Activated naive CD4-positive, alpha-beta T cell treated with anti-CD3 and anti-CD28 coated beads, Interleukin-2, amount 50 U/mL, for 72 hours (primary cell): ENCODE results near the gene NRAS. TPM values are rescaled to one million over a fixed set of nuclear protein-coding genes. Genes with fewer than 3 reads are reported as not detected.

Experiments used
- ATAC-seq, 2 donors: fragments of 150-1000 bp; cut with Tn5 transposase; 2 replicates each; pipeline ENCODE4 v1.10.0; 2021; ENCODE audit warnings: mild to moderate bottlenecking in 2 of 2, moderate library complexity in 2 of 2
- DNase-seq, 2 donors: peaks; one replicate each; pipeline ENCODE4 v3.0.0; 2021 to 2022; ENCODE audit warnings: low spot score in 2 of 2
- H3K27ac Mint-ChIP-seq, 2 donors: one replicate each; pipeline ENCODE4 v1.8.0; 2022; ENCODE audit warnings: mild to moderate bottlenecking in 2 of 2, mixed read lengths in 2 of 2
- H3K36me3 Mint-ChIP-seq, 2 donors: one replicate each; pipeline ENCODE4 v1.8.0; 2022; ENCODE audit warnings: mixed read lengths in 2 of 2
- H3K9me3 Mint-ChIP-seq, 2 donors: one replicate each; pipeline ENCODE4 v1.8.0; 2022; ENCODE audit warnings: mixed read lengths in 2 of 2
- total RNA-seq, 2 donors: library from RNA; stranded (reverse); gene quantifications; one replicate each; pipeline ENCODE4 v1.2.3, GENCODE V29; 2022

Gene NRAS
- total RNA-seq, 2 donors from 2014 or later, result 43.9 to 52.3 TPM

GRCh38 chr1:114702737-114703136, 13.8 kb downstream of the NRAS start:
- H3K9me3 Mint-ChIP-seq, result no peaks in the 10 kb centered on the region
- H3K27ac Mint-ChIP-seq, result no peak overlapping the region
- DNase-seq (no peak), ATAC-seq (no peak)
- H3K36me3 Mint-ChIP-seq, result peaks cover 4 to 5% of the 10 kb centered on the region in 2 donors

- Mint-ChIP-seq H3K36me3 (no peaks in the 10 kb centered on the region), H3K9me3 (no peaks in the 10 kb centered on the region), H3K27ac (no peak overlapping the region)
- no peak for ATAC-seq
- DNase-seq, result no peak
Measured at GRCh38 chr1:114701931-114702330, 14.6 kb downstream of the NRAS start.

- DNase-seq (no peak), ATAC-seq (no peak)
- H3K27ac Mint-ChIP-seq, result no peak overlapping the region
- no peaks in the 10 kb centered on the region for H3K36me3 Mint-ChIP-seq
- H3K9me3 Mint-ChIP-seq, result no peaks in the 10 kb centered on the region
Measured at GRCh38 chr1:114700036-114700600, 16.5 kb downstream of the NRAS start.

GRCh38 chr1:114696810-114697209, 19.8 kb downstream of the NRAS start:
- Mint-ChIP-seq H3K9me3 (no peaks in the 10 kb centered on the region), H3K36me3 (no peaks in the 10 kb centered on the region), H3K27ac (no peak overlapping the region)
- ATAC-seq (no peak), DNase-seq (no peak)

- no peaks in the 10 kb centered on the region for H3K36me3 Mint-ChIP-seq
- ATAC-seq (no peak), DNase-seq (no peak)
- H3K9me3 Mint-ChIP-seq, result no peaks in the 10 kb centered on the region
- no peak within 1 kb of the TSS for H3K27ac Mint-ChIP-seq
Measured at GRCh38 chr1:114695430-114696058, 21.0 kb downstream of the NRAS start, which contains the start of gene AMPD1. Gene AMPD1 (minus strand): TSS chr1:114695546. CDS start chr1:114695471, 75 bp downstream.

GRCh38 chr1:114694540-114695310, 21.8 kb downstream of the NRAS start:
- no peak overlapping the region for H3K27ac Mint-ChIP-seq
- no peaks in the 10 kb centered on the region for H3K36me3 Mint-ChIP-seq
- H3K9me3 Mint-ChIP-seq, result no peaks in the 10 kb centered on the region
- ATAC-seq (no peak), DNase-seq (no peak)

GRCh38 chr1:114692947-114693346, 23.6 kb downstream of the NRAS start:
- H3K9me3 Mint-ChIP-seq, result no peaks in the 10 kb centered on the region
- no peak overlapping the region for H3K27ac Mint-ChIP-seq
- no peak for ATAC-seq
- no peak for DNase-seq
- H3K36me3 Mint-ChIP-seq, result no peaks in the 10 kb centered on the region

- H3K36me3 Mint-ChIP-seq, result no peaks in the 10 kb centered on the region
- no peaks in the 10 kb centered on the region for H3K9me3 Mint-ChIP-seq
- DNase-seq, result no peak
- no peak overlapping the region for H3K27ac Mint-ChIP-seq
- no peak for ATAC-seq
Measured at GRCh38 chr1:114691061-114691460, 25.5 kb downstream of the NRAS start.

GRCh38 chr1:114690148-114690547, 26.4 kb downstream of the NRAS start:
- Mint-ChIP-seq H3K9me3 (no peaks in the 10 kb centered on the region), H3K36me3 (no peaks in the 10 kb centered on the region), H3K27ac (no peak overlapping the region)
- ATAC-seq (no peak), DNase-seq (no peak)

GRCh38 chr1:114688526-114688925, 28.0 kb downstream of the NRAS start:
- no peak overlapping the region for H3K27ac Mint-ChIP-seq
- ATAC-seq (no peak), DNase-seq (no peak)
- no peaks in the 10 kb centered on the region for H3K36me3 Mint-ChIP-seq
- H3K9me3 Mint-ChIP-seq, result no peaks in the 10 kb centered on the region

GRCh38 chr1:114685851-114686250, 30.7 kb downstream of the NRAS start:
- DNase-seq (no peak), ATAC-seq (no peak)
- no peaks in the 10 kb centered on the region for H3K36me3 Mint-ChIP-seq
- H3K27ac Mint-ChIP-seq, result no peak overlapping the region
- no peaks in the 10 kb centered on the region for H3K9me3 Mint-ChIP-seq

- H3K36me3 Mint-ChIP-seq, result no peaks in the 10 kb centered on the region
- no peak overlapping the region for H3K27ac Mint-ChIP-seq
- ATAC-seq (no peak), DNase-seq (no peak)
- no peaks in the 10 kb centered on the region for H3K9me3 Mint-ChIP-seq
Measured at GRCh38 chr1:114677691-114678090, 38.9 kb downstream of the NRAS start.

GRCh38 chr1:114676115-114676514, 40.5 kb downstream of the NRAS start:
- Mint-ChIP-seq H3K9me3 (no peaks in the 10 kb centered on the region), H3K27ac (no peak overlapping the region), H3K36me3 (no peaks in the 10 kb centered on the region)
- ATAC-seq, result no peak
- no peak for DNase-seq

GRCh38 chr1:114671939-114672275, 44.7 kb downstream of the NRAS start:
- no peaks in the 10 kb centered on the region for H3K36me3 Mint-ChIP-seq
- DNase-seq (no peak), ATAC-seq (no peak)
- no peak overlapping the region for H3K27ac Mint-ChIP-seq
- no peaks in the 10 kb centered on the region for H3K9me3 Mint-ChIP-seq

- ATAC-seq, result no peak
- no peak for DNase-seq
- Mint-ChIP-seq H3K27ac (no peak overlapping the region), H3K9me3 (no peaks in the 10 kb centered on the region), H3K36me3 (no peaks in the 10 kb centered on the region)
Measured at GRCh38 chr1:114671011-114671938, 45.3 kb downstream of the NRAS start.

GRCh38 chr1:114670083-114671010, 46.2 kb downstream of the NRAS start:
- ATAC-seq, result peak; percentile 98 to 99
- peak overlapping the region; percentile 30 to 76 for H3K27ac Mint-ChIP-seq
- DNase-seq, result peak in 1 of 2 donors; percentile 86
- no peaks in the 10 kb centered on the region for H3K36me3 Mint-ChIP-seq
- H3K9me3 Mint-ChIP-seq, result no peaks in the 10 kb centered on the region
